HG03039 (cell line): ENCODE measurements around the gene HCLS1.

Experiments used
- ATAC-seq: cut with Tn5 transposase; IDR thresholded peaks from one replicate; pipeline ENCODE4 v1.9.1; 2021; ENCODE audit warnings: mild to moderate bottlenecking, moderate library complexity; ENCODE audit not compliant: unreplicated experiment

The HCLS1 gene

DNA sequence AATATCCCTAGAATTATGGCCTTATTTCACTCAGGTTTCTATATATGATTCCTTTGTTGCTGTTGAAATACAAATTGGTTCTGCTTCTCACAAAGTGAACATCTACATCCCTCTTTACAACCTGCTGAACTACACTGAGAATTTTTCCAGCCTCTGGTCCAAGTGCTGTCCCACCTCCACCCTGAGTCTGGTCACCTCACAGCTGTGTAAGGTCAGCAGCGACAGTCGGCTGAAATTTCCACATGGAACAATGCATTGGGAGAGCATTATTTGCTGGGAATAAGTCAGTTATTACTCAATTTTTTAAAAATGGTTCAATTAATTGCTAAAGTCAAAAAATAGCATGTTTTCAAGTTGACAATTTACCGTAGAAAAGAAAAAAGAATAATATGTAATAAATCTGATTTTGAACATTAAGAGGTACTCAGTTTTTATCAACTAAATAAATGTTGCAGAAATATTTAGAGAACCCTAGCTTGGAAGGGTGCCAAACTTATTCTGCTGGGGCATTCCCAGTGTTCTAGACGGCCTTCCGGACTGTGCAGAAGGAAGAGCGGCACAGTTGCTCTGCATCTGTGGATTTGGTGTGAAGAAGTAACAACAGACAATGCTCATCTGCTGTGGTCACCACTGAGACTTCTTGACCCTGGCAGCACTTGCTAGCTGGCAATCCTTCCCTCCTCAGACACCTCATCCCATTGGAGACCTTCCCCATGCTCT is 1.8 kb downstream of the HCLS1 start:
- no peak for ATAC-seq

- ATAC-seq, result peak; percentile 75
These were observed 6.0 kb downstream of the HCLS1 start for GRCh38 chr3:121654493-121655385.

DNA sequence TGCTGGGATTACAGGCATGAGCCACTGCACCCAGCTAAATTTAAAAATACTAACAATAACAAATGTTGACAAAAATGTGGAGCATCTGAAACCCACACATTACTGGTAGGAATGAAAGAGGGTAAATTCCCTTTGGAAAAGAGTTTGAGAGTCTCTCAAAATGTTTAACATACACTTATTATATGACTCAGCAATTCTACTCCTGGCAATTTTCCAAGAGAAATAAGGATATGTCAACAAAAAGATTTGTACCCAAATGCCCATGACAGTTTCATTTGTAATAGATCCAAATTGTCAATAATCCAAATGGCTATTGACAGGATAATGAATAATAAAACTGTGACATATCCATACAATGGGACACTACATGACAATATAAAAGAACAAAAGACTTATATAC is 9.0 kb downstream of the HCLS1 start:
- no peak for ATAC-seq

DNA sequence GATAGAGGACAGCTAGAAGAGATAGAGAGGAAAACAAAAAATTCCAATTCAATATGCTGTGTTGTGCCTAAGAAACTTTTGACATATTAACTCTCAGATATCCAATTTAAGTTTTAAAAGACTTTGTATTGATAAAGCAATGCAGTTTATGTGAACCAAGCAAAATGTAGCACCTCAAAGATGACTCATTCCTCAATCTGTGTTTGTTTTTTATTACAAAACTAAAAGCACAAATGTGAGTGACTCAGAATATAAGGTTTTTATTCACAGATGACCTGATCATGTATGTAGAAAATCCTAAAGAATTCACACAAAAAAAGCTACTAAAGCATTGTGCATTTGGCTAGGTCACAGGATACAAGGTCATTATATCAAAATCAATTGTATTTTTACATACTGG is 11.1 kb downstream of the HCLS1 start:
- ATAC-seq, result no peak

DNA sequence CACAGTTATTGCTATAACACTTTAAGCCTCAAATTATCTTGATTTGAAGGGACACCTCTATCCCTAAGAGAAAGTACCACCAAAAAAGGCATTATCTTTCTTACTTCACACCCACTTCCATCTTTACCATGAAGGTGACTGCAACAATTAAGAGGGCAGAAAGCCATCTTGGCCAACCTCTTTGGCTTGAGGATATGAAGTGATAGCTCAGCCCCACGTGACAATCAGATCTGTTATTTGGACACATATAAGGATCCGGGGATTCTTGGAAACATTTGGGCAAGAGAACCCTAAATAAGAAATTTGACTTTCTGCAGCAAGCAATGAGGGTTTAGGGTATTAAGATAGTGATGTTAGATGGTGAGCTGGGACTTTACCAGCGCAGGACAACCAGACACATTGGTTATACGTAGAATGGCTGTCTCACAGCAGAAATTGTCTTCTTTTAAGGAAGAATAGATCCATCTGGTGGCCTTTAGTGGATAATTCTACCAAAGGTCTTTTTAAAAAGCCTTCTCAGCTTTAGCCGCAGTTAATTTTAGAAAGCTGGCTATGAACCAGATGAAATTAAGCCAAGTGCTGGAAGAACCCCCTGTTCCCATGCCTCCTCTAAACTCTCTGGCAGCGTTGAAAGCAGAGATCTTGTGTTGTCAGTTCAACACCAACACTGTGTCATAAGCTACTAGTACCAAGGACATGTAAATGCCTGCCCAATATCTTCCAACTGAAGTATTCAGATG is 12.3 kb downstream of the HCLS1 start:
- no peak for ATAC-seq

DNA sequence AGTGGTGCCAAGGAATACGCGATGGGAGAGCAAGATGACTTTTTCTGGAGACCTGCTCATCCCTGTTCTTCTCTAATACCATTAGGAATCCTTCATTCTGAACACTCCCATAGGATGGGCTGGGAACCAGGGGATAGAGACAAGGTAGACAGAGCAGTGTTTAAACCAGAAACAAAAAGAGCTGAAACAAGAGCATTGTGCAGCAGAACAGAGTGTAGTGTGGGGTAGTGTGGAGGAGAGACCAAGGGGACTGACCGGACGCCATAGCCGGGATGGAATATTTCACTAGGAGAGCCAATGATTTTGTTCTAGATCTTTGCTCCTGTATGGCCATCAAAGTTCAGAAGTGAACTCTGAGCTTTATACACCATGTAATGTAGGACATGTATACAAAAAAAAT is 15.6 kb downstream of the HCLS1 start:
- no peak for ATAC-seq

- ATAC-seq, result no peak
These were observed 17.9 kb downstream of the HCLS1 start for GRCh38 chr3:121642601-121643314.

DNA sequence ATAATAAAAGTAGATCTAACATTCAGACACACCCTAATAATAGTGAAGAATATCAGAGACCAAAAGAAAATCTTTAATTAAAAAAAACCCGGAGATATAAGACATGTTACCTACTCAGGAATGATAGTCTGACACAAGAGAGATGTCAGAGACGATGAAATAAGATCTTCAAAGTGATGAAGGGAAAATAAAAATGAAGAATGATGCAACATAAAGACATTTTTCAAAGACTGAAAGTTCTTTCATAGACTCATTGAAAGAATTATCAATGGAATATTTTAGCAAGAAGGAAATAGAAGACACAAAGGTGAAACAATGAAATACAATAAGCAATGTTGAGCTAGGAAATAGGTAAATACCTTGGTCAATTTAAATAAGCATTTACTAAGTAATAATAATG is 19.6 kb downstream of the HCLS1 start:
- ATAC-seq, result no peak

DNA sequence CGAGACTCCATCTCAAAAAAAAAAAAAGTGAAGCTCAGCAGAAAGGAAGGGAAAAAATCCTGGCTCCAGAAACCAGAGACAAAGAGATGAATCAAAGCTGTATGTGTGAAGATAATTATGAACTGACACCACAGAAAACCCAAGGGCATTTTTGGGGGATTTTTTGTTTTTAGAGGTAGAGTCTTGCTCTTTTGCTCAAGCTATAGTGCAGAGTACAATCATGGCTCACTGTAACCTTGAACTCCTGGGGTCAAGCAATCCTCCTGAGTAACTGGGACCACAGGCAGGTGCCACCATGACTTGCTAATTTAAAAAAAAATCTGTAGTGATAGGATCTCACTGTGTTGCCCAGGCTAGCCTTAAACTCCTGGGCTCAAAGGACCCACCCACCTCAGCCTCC is 22.8 kb downstream of the HCLS1 start:
- ATAC-seq, result no peak

GRCh38 chr3:121630355-121630754 is 30.3 kb downstream of the HCLS1 start:
- ATAC-seq, result no peak

DNA sequence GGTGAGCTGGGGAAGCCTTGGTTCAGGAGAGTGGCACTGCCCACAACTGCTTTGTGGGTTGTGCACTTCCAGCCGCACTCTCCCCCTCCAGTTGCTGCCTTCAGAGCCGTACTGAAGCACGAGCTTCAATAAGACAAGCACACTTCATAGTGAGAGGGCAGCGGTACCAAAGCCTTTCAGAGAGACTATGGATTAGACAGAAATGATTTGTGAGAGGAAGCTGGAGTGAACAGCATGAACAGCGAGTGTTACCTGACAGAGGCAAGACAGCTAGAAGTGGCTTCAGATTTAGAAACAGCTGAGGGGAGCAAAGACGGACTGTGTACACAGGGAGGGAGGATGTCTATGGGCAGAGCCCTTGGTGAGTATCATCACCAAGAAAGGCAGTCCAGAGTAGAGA is 31.1 kb downstream of the HCLS1 start:
- no peak for ATAC-seq

DNA sequence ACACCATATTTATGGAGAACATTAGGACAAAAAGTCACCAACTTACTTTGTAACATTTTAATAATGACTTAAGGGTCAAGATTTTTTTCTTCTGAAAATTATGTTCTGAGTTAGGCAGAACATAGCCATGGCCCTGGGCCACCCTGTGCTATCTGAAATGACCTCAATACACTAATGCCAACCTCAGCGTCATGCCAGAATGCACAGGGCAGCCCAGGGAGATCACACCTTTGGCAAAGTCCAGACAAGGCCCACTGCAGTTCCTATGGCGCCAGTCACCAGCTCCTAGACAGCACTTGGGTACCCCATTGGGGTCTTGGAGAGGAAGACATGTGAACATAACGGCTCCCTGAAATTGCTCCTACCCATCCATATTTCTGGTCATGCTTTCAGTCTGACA is 33.1 kb downstream of the HCLS1 start:
- ATAC-seq, result no peak

- ATAC-seq, result no peak
These were observed 33.5 kb downstream of the HCLS1 start for GRCh38 chr3:121627211-121627610.

DNA sequence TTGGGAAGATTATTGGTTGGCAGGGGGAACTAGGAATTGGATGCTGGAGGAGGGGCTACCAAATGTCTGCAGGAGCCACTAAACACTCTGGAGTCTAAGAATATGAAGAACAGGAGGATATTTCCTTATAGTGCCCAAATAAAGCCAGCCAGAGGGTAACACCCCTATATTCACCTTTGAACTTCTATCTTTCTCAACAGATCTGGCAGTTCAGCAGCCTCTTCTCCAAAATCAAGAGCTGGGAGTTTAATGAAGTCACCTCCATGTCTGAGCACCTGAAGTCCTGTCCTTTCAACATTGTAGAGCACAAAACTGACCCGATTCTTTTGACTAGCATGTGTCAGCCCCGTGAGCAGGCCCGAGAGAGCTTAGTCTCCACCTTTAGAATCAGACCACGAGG is 34.2 kb downstream of the HCLS1 start:
- no peak for ATAC-seq

GRCh38 chr3:121624147-121624899 is 36.4 kb downstream of the HCLS1 start:
- no peak for ATAC-seq

- ATAC-seq, result no peak
These were observed 39.2 kb downstream of the HCLS1 start for GRCh38 chr3:121621491-121621890.

DNA sequence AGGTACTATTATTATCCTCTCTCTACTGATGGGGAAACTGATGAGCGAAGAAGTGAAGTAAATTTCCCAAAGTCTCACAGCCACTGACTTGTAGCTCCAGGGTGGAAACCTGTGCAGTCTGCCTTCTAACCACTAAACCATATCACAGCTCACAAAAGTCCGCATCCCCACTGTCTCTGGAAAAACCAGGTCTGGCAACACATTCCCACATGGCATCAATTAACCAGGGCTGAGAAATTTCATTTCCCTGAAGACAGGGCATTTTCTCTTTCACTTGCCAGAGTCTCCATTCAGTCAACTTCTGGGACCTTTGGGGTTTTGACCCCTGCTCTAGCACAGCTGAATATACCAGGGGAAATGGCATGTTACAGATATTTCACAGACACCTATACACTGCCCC is 41.0 kb downstream of the HCLS1 start:
- ATAC-seq, result no peak

- ATAC-seq, result no peak
These were observed 54.6 kb downstream of the HCLS1 start for GRCh38 chr3:121606106-121606505.

DNA sequence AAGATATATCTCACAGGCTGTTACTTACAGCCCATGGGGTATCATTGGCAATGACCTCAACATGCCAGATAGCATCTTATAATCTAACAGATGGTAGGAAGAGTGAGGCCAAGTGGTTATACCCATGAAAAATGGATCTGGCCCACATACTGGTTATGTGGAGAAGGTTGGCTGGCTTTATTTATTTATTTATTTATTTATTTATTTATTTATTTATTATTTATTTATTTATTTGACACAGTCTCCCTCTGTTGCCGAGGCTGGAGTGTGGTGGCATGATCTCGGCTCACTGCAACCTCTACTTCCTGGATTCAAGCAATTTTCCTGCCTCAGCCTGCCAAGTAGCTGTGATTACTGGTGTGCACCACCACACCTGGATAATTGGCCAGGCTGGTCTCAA is 55.9 kb downstream of the HCLS1 start:
- ATAC-seq, result no peak

DNA sequence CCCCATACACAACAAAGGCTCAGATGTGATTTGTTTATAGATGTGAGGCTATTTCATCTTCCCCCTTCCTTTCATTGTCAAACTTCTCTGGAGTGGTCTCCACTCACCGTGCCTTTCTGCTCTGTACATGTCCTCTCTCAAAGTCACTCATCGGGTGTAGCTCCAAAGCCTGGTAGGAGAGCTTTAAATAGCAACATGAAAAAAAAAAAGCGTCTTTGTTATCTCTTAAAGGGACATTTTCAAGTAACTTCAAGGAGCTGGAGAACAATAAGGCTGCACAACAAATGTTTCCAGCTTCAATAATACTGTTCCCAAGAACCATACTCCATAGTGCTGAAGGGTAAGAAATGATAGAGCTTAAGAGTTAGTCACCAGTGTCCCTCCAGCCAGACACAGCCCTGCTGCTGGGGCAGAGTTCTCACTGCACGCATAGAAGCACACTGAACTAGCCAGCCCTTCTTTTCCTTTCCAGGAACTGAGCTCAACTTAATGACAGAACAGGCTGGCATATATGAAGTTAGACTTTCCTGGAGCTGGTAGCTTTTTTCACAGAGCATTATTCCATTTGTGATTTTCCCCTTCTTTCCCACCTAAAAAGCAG is 59.4 kb downstream of the HCLS1 start:
- ATAC-seq, result no peak
